ENCODE measurements around the gene EXOC3.
A peak's percentile ranks its signal among the peaks of the same experiment; 100 is the strongest.
"Not testable (repeated sequence)": the region's sequence is repeated elsewhere in the genome, so short reads cannot be mapped to it uniquely, and the experiment has no call there.

Gene EXOC3

DNA sequence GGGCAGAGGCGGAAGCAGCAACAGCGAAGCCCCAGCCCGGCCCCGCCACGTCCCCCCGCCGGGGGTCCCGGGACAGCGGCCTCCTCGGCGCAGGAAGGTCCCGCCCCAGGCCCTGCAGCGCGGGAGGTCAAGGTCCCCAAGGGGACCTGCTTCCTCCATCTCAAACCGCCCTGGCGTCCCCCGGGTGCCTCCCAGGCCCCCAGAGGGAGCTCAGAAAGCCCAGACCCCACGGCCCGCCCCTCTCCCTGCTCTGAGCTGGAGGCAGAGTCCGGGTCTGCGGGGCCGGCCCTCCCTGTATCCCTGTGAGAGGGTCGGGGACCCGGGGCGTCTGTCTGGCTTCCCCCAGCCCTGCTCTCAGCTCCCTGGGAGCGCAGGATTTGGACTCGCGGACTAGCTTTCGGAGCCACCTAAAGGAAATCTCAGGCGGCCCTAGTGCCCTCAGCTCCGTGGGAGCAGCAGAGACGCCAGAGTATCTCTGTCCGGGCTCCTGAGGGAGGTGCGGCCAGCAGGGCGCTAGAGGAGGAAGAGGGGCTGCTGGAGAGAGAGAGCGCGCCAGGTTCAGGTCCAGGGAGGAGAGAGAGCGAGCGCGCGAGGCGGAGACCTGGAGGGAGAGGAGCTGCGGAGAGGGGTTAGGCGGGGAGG lies 30.7 kb downstream of the EXOC3 start:
- peak; percentile 54 for DNase-seq (ENCODE audit: low spot score)

DNA sequence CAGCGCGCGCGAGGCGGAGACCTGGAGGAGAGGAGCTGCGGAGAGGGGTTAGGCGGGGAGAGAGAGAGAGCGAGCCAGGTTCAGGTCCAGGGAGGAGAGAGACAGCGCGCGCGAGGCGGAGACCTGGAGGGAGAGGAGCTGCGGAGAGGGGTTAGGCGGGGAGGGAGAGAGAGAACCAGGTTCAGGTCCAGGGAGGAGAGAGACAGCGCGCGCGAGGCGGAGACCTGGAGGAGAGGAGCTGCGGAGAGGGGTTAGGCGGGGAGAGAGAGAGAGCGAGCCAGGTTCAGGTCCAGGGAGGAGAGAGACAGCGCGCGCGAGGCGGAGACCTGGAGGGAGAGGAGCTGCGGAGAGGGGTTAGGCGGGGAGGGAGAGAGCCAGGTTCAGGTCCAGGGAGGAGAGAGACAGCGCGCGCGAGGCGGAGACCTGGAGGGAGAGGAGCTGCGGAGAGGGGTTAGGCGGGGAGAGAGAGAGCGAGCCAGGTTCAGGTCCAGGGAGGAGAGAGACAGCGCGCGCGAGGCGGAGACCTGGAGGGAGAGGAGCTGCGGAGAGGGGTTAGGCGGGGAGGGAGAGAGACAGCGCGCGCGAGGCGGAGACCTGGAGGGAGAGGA lies 31.4 kb downstream of the EXOC3 start:
- DNase-seq (ENCODE audit: low spot score): not testable (repeated sequence)

DNA sequence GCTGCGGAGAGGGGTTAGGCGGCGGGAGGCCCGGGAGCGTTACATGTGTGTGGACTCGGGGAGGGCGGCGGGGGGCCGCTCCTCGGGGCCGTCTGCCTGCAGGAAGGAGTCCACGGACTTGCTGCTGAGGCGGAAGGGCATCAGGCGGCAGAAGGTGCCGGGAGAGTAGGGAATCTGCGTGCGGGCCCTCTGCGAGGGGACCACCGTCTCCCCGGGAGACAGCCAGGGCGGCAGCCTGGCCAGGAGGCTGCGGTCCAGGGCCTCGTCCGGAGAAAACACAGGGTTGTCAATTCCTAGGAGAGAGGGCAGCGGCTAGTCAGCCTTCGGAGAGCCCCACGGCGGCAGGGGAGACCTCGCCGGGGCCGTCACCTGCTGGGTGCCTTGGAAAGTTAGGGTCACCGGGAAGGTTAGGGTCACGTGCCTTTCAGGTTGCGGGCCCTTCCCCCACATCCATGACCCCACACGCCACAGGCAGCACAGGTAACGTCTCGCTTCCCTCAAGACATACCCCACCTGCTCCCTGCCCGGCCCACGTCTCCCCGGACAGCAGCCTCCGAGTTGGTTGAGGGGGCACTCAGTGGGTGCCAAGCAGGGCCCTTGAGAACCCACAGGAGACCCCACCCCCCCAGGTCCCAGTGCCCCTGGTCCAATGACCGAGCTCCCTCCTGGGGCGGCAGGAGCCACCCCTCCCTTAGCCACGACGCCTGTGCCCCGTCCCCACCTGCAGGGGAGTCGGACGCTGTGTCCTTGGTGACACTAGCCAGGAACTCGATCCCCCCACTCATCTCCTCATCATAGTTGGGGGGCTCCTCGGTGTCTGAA lies 32.1 kb downstream of the EXOC3 start:
- no peak for DNase-seq (ENCODE audit: low spot score)

DNA sequence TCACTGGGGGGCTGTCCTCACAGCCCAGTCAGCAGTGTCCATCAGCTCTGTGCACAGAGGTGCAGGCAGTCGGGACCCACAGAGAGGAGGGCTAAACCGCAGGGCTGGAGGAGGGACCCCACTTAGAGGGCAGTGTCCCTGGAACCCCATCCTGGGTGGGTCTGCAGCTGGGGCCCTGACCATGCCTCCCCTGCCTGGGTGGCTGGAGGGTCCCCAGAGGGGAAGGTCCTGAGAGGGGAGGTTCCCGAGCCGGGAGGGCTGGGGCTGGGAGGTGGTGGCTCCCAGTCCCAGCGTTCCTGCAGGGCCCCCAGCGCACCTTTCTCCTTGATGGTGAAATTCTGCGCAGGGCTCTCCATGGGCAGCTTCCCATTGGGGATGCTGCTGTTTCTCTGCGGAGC lies 32.7 kb downstream of the EXOC3 start:
- DNase-seq (ENCODE audit: low spot score): no peak

DNA sequence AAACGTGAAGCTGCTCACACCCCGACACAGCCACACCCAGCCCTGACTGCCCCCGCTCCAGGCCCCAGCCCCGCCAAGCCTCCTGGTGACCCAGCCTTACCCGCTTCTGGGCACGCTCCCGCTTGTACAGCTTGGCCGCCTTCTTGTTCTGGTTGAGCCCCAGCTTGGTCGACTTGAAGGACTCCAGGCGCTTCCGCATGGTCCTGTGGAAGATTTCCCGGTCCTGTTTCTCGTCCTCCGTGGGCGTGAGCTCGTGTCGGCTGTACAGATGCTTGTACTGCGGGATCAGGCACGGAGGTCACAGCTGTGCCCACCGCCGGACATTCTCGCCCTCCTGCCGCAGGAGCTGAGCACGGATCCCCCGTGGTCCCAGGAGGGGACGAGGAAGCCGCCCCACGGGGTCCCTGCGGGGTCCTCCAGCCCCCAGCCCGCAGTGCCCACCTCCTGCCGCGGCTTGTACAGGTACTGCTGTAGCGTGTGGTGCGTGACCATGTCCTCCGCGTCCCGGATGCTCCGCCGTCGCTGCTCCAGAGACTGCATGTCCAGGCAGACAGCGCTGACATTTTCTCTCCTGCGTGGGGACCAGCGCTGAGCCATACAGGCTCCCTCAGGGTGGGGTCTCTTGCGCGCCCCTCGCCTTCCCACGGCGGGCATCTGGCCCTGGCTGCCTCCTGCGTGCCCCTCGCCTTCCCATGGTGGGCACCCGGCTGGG lies 33.3 kb downstream of the EXOC3 start:
- DNase-seq (ENCODE audit: low spot score): no peak

DNA sequence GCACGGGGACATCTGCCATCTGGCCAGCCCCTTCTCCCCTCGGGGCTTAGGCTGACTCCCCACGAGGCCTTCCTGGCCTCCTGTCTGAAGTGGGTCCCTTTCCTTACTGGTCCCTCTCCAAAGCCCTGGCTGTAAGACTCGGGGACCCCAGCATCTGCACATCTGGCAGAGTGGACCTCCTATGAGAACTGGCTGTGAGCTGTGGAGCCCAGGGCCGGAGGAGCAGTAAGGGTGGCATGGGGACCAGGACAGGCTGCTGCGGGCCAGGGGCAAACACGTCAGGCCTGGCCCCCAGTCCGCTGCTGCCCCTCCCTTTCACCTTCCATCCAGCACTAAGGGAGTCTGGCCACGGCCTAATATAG lies 33.8 kb downstream of the EXOC3 start:
- DNase-seq (ENCODE audit: low spot score): no peak

DNA sequence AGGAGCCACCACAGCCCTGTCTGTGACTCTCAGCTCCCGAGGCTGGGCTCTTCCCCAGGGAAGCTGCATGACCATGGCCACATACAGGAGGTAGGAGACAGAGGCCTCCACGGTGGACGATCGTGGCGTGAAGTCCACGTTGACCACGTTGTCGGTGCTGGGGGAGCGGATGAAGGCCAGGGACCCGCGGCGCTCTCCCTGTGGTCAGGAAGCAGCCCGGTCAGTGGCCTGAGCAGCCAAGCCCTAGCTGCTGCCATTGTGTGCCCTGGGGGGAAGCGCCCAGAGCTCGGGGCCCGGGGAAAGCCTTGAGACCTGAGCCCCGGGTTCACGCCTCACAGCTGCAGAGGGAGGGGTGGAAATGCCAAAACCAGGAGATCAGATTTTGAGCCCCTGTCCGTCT lies 34.3 kb downstream of the EXOC3 start:
- no peak for DNase-seq (ENCODE audit: low spot score)

DNA sequence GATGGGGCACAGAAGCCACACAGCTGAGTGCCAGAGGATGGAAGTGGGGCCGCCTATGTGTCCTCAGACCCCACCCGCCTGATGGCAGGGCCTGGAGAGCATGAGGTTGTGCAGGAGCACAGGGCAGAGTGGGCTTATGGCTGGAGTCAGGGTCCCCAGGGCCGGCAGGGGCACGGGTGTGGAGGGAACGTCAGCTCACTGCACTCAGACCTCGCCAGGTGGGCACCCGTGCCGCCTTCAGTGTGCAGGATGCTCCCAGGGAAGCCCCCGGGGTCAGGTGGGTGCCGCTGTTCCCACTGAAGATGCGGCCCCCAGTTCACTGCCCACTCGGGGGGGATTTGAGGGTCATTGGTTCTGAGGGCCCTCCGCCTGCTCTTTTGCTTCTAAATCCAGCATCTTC lies 34.9 kb downstream of the EXOC3 start:
- no peak for DNase-seq (ENCODE audit: low spot score)

DNA sequence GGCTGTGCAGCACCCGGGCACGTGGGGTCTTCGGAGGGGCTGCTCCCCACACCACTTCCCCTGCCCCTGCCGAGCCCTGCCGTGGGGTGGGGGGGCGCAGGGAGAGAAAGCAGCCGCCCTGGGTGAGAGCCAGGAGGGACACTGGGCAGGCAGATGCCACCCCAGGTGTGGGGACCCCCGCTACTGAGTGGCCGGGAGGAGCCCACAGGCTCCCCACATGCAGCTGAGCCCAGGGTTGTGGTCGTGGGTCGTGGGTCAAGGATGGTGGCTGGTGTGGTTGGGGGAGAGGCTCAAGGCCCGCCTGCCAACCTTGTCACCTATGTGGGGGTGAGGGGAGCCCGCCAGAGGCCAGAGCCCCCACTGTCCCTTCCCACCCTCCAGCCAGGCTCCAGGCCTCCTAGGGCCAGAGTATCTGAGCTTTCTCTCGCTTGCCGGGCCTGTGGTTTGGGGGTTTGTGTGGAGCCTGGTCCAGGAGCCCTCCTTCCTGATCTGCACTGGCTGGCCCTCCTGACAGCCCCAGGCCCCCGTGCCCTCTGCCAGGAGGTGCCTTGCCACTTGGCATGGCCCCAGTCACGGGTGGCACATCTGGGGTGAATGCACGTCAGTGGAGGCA lies 35.5 kb downstream of the EXOC3 start:
- no peak for DNase-seq (ENCODE audit: low spot score)

DNA sequence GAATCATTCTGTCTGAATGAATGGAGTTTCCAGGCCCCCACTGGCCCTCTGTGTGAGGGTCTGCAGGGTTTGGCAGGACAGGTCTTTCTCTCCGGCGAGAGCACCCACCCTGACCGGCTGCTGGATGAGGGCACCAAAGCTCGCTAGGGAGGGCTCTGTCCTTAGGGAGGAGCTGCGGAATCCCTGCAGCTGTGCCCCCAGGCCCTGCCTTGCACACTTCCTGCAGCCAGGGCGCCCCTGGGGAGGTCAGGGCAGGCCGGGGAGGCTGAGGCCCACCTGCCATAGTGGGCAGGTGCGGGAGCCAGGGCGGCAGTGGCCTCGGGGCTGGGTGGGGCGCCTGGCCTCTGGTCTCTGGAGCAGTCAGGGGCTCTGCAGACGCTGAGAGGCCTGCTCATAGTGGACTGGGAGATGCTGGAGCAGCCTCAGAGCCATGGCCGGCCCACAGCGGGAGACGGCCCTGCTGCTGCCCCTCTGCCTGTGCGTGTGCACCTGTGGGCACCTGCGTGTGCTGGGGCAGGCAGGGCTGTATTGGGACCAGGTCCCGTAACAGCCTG lies 36.1 kb downstream of the EXOC3 start:
- no peak for DNase-seq (ENCODE audit: low spot score)

DNA sequence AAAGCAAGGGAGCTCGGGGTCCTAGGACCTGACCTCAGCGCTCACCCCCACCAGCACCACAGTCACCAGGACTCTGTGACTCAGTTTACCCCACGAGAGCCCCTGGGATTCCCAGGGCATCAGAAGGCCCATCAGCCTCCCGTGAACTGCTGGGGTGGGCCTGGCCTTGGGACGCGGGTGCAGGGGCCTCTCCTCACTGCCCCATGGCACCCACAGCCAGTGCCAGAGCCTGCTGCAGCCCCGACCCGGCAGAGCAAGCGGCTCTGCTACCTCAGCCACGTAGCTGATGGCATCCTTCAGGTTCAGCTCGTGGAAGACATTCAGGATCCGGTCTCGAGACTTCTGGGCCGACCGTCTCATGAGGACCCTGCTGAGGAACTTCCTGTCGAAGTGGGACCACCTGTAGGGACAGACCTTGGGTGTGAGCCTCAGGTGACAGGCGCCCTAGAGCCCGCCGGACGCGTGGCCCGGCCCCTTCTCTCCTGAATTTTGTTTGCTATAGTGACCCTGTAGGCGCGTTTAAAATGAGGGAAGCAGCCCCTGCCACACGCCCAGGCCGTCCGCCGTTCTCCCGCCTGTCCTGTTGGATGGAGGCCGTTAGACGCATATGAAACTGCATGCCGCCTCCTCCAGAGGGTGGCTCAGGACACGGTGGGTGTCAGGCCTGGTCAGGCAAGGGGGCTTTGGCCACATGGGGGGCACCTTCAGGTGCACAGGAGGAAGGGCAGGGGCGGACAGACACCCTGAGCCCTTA lies 36.8 kb downstream of the EXOC3 start:
- no peak for DNase-seq (ENCODE audit: low spot score)

DNA sequence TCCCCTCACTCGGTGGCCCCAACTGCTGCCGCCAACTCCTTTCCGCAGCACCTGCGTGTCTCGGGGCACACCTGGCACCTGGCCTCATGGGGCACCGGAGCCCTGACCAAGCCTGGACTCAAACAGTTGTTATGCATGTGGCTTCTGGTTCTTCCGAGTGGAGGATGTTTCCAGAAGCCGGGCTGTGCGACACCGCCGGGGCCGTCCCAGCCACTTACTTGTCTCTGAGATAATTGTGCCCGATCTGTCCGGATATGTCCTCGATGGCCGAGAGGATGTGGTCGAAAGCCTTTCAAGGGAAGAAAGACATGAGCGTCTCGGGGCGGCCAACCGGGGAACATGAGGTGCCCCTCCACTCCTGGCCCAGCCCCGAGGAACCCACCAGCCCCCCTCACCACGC lies 38.4 kb downstream of the EXOC3 start:
- DNase-seq (ENCODE audit: low spot score): no peak

DNA sequence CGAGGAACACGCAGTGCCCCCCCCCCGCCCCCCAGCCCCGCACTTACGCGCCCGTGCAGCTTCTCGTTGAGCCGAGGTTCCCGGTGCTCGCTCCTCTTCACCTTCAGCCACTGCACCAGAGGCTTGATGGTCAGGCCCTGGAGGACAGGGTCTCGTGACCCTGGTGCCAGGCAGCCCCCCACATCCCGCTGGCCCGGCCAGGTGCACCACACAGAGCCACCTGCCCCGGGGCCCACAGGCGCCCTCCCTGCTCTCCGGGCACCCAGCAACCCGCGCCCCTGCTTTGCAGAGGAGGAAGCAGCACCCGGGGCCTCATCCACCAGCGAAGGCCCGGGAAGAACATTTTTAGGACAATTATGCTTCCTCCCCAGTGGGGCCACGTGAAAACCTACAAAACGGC lies 39.0 kb downstream of the EXOC3 start:
- no peak for DNase-seq (ENCODE audit: low spot score)

DNA sequence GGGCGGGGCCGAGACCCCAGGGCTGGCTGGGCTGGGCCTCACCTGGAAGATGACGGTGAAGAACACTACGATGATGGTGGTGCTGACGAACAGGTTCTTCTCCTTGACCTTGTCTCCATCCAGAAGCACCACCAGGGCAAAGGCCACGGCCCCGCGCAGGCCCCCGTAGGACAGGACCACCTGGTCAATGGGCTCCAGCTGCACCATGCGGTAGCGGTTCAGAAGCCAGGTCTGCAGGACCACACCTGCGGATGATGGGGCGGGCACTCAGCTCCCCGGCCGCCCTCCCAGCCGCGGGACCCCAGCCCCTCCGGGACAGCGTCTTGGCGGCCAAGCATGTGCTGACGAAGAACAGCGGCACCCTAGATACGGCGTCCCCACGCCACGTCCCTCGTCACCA lies 39.5 kb downstream of the EXOC3 start:
- no peak for DNase-seq (ENCODE audit: low spot score)

DNA sequence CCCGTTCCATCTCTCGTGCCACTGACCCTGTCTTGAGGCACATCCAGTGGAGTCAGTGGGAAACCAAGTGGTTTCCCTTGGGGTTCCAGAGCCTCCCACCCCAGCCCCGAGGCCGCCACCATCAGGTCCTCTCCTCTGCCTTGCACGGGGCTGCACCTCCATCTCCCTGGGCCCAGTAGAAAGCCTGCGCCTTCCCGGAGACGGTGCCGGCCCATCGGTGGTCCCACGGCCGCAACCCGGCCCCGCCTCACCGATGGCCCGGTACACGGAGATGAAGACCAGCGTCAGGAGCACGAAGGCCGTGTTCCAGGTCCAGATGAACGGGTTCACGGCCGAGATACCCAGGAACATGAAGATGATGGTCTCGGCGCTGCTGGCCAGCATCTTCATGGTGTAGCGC lies 40.0 kb downstream of the EXOC3 start:
- no peak for DNase-seq (ENCODE audit: low spot score)

DNA sequence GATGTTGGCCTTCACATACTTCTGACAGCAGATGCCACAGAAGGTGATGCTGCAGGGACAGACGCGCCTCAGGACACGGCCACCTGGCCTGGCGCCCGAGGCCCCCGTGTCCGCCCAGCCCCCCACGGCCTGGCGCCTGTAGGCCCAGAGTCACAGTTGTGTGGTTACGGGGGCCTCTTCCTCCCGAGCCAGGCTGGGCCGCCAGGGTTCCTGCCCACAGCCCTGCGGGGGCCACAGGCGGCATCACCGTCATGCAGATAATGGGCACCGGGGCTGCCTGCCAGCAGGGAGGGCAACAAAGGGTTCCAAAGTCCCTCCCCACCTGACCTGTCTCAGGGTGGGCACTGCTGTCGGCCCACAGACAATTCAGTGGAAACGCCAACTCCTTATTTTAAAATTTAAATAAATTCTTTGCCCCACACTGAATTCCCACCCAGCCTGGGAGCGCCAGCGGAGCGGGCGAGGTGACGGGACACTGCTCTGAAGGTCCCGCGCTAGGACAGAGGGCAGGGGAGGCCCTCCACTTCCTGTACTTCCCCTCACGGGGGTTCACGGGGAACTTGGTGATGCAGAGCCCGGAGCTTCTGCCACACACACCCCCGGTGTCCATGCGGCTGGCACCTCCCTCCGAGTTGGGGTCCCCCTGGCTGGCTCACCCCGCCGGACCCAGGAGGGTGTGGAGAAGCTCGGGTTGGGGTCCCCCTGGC lies 40.6 kb downstream of the EXOC3 start:
- no peak for DNase-seq (ENCODE audit: low spot score)

DNA sequence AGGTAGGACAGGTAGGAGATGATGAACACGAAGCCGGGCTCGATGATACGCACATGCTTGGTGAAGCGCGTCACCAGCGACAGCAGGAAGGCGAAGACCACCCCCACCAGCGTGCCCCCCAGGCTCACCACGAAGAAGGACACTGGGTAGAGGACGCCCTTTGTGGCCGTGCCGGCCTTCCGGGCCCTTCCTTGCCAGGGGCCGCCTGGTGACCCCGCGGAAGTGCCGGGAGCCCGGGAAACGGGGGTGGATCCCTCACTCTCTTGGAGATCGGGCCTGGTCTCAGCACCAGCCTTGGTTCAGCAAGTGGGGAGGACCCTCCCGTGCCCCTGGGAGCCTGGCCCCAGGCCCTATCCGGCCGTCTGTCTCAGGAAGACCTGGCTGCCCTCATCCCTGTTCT lies 41.6 kb downstream of the EXOC3 start:
- DNase-seq (ENCODE audit: low spot score): no peak

DNA sequence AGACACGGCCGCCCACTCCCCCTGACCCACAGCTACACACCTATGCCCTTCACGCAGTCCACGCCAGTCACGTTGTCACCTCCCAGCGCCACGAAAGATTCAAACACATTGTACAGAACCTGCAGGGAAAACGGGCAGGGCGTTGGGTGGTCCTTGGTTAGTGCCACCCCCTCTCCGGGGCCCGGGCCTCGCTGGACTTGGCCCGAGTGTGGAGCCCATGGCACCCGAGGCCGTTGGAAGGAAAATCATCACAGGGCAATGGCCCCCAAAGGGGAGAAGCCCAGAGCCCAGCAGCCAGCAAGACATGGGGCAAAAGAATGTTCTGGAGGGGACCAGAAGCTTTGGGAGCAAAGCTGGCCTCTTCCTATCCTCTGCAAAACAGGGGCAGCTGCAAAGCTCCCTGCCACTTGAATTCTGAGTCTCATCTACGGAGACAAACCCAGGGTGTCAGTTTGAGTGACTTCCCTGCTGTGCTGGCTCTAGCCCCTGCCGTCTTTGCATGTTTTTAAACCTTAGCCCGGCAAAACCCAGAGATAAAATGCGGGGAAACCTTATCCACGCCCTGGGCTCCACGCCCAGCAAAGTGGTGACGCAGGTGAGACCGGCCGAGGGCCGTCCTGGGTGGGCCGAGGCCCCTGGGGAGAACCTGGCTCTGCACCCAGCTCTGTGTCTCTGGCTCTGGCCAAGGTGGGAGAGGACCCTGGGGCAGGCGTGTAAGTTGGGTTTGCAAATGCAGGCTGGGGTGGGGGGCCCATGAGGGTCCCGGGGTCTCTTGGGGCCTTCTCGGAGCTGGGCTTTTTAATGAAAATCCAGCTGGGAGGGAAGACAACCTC lies 42.4 kb downstream of the EXOC3 start:
- no peak for DNase-seq (ENCODE audit: low spot score)

DNA sequence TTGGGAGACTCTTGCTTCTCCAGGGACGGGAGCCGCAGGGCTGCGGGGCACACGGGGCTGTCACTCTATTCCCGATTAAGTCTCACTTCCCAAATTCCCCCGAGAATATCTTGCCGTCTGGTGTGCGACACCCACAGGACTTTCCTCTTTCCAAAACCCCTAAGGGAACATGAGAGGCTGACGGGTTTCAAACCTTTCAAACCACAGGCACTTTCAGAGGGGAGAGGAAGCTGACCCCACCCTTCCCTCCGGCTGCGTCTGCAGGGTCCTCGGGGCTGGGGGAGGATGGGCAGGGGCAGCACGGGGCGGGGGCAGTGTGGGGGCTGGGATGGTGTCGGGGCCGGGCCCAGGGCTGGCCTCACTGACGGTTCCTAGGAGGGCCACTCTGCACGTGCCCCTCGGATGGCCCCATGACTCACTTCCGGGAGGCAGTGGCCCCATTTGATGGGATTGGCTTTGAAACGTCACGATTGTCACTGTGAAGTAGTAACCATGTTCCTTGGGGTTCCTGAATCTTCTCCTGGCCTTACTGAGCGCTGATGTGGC lies 43.0 kb downstream of the EXOC3 start:
- DNase-seq (ENCODE audit: low spot score): no peak
